Neural cell (in vitro differentiated cells): ENCODE measurements around the gene CHPF. TPM values are rescaled to one million over a fixed set of nuclear protein-coding genes. Genes with fewer than 3 reads are reported as not detected.
A peak's percentile ranks its signal among the peaks of the same experiment; 100 is the strongest.

Experiments used
- H2AFZ ChIP-seq: fragments of 200-600, 300-800 bp; sonication (generic), shearing (Covaris generic); 2 replicates; pipeline ENCODE4 v1.6.0; 2014; ENCODE audit warnings: low read depth, mild to moderate bottlenecking, antibody characterized with exemption, low read length, moderate library complexity
- H3F3A ChIP-seq: fragments of 200-600 bp; shearing (Covaris generic); 2 replicates; pipeline ENCODE4 v1.6.1; 2016; ENCODE audit warnings: mild to moderate bottlenecking, moderate library complexity, mixed read lengths, antibody characterized with exemption, low read length; ENCODE audit not compliant: insufficient read depth, poor library complexity, severe bottlenecking
- H3K27ac ChIP-seq: fragments of 200-600, 300-800 bp; sonication (generic), shearing (Covaris generic); 2 replicates; pipeline ENCODE4 v1.5.1; 2014; ENCODE audit warnings: mild to moderate bottlenecking, low read length, moderate library complexity
- H3K27me3 ChIP-seq: fragments of 300-800, 200-600 bp; sonication (generic), shearing (Covaris generic); 2 replicates; pipeline ENCODE4 v1.6.0; 2014; ENCODE audit warnings: mild to moderate bottlenecking, low read depth, low read length, moderate library complexity; ENCODE audit not compliant: insufficient read depth
- H3K36me3 ChIP-seq: fragments of 300-800, 200-600 bp; sonication (generic), shearing (Covaris generic); 2 replicates; pipeline ENCODE4 v1.5.1; 2014; ENCODE audit warnings: mild to moderate bottlenecking, antibody characterized with exemption, low read length, moderate library complexity; ENCODE audit not compliant: insufficient read depth
- H3K4me2 ChIP-seq: fragments of 300-800, 200-600 bp; sonication (generic), shearing (Covaris generic); 2 replicates; pipeline ENCODE4 v1.6.0; 2014; ENCODE audit warnings: mild to moderate bottlenecking, low read length
- H3K4me3 ChIP-seq: fragments of 300-800, 200-600 bp; sonication (generic), shearing (Covaris generic); 2 replicates; pipeline ENCODE4 v1.5.1; 2014; ENCODE audit warnings: mild to moderate bottlenecking, low read length, moderate library complexity
- H3K79me2 ChIP-seq: fragments of 200-600 bp; shearing (Covaris generic); replicated peaks from 2 replicates; pipeline ENCODE4 v1.6.0; 2014; ENCODE audit warnings: mild to moderate bottlenecking, low read length, moderate library complexity; ENCODE audit not compliant: insufficient read depth
- H3K9ac ChIP-seq: fragments of 300-800, 200-600 bp; sonication (generic), shearing (Covaris generic); 2 replicates; pipeline ENCODE4 v1.6.1; 2016; ENCODE audit warnings: mild to moderate bottlenecking, low read length, mixed read lengths
- H3K9me2 ChIP-seq: fragments of 200-600 bp; shearing (Covaris generic); 2 replicates; pipeline ENCODE4 v1.6.1; 2016; ENCODE audit warnings: mild to moderate bottlenecking, low read length, mixed read lengths; ENCODE audit not compliant: insufficient read depth
- H3K9me3 ChIP-seq: fragments of 200-600, 300-800 bp; sonication (generic), shearing (Covaris generic); 2 replicates; pipeline ENCODE4 v1.6.1; 2016; ENCODE audit warnings: mild to moderate bottlenecking, mixed run types, low read length, moderate library complexity, mixed read lengths
- H4K20me1 ChIP-seq: fragments of 200-600 bp; shearing (Covaris generic); 2 replicates; pipeline ENCODE4 v1.6.1; 2016; ENCODE audit warnings: mild to moderate bottlenecking, mixed run types; ENCODE audit not compliant: insufficient read depth
- EP300 ChIP-seq: fragments of 450-650 bp; conservative IDR thresholded peaks from 2 replicates; pipeline ENCODE4 v1.6.1; 2014; ENCODE audit warnings: antibody characterized with exemption, mild to moderate bottlenecking, moderate library complexity; ENCODE audit not compliant: poor library complexity, severe bottlenecking
- EZH2 ChIP-seq: fragments of 200-600, 300-800 bp; shearing (Covaris generic), sonication (generic); IDR thresholded peaks from 2 replicates; pipeline ENCODE4 v1.6.1; 2014; ENCODE audit warnings: antibody characterized with exemption, low read length, borderline replicate concordance, mild to moderate bottlenecking; ENCODE audit not compliant: insufficient read depth, poor library complexity, severe bottlenecking
- MXI1 ChIP-seq: fragments of 450-650 bp; conservative IDR thresholded peaks from 2 replicates; pipeline ENCODE4 v1.6.1; 2014; ENCODE audit warnings: antibody characterized with exemption, mild to moderate bottlenecking; ENCODE audit not compliant: poor library complexity, severe bottlenecking
- POLR2AphosphoS5 ChIP-seq: IDR thresholded peaks from 2 replicates; pipeline ENCODE4 v1.6.1; 2012
- RAD21 ChIP-seq: fragments of 450-650 bp; conservative IDR thresholded peaks from 2 replicates; pipeline ENCODE4 v1.6.1; 2014; ENCODE audit warnings: antibody characterized with exemption, mild to moderate bottlenecking, moderate library complexity
- SMC3 ChIP-seq: fragments of 450-650 bp; conservative IDR thresholded peaks from 2 replicates; pipeline ENCODE4 v1.6.1; 2014; ENCODE audit warnings: antibody characterized with exemption, mild to moderate bottlenecking, moderate library complexity; ENCODE audit not compliant: poor library complexity
- TAF1 ChIP-seq: IDR thresholded peaks from 2 replicates; pipeline ENCODE4 v1.6.1; 2012; ENCODE audit warnings: low read depth
- polyA plus RNA-seq: library from polyadenylated mRNA; depleted of rRNA; stranded (reverse); fragments of >200 nt; gene quantifications from 2 replicates; pipeline ENCODE4 v1.2.3, GENCODE V29; 2014
- TF ChIP-seq, protein P1 (sequence below): IDR thresholded peaks from 2 replicates; pipeline ENCODE4 v1.6.1; 2012; ENCODE audit warnings: borderline replicate concordance
- TF ChIP-seq, protein P2 (sequence below): fragments of 450-650 bp; IDR thresholded peaks from 2 replicates; pipeline ENCODE4 v1.5.1; 2014; ENCODE audit warnings: antibody characterized with exemption, mild to moderate bottlenecking, moderate library complexity; ENCODE audit not compliant: poor library complexity, severe bottlenecking

The CHPF gene
- polyA plus RNA-seq, 1 donor from 2014 or later: 28.6 TPM

DNA sequence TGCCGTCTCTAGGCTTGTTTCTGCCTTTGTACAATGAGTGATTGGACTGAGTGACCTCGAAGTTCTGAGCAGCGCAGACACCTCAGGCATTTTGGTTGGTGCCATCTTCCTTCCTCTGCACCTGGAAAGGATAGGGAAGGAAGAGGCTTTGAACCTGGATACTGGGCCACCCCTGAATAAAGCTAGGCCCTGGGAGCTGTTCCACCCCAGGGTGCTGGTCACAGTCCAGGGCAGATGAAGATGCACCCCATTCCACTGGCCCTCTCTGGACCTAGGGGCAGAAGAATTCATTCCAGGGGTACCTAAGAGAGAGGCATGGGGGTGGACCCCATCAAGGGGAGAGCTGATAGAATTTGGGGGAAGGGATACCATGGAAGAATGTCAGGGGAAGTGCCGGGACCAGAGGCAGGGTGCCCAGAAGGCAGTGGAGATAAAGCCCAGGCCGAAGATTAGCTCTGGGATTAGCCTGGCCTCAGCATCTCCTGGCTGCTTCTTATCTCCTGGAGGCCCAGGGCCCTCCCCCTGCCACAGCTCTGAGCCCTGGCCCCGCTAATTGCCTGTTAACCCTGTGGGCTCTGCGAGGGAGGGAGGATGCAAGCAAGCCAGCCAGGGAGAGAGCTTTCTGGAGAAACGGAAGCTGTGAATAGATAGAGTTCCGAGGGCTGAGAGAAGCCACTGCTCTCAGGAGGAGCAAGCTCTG is 17.9 kb downstream of the CHPF start:
- H3K27ac ChIP-seq: no peak overlapping the region
- H3K79me2 ChIP-seq: no peaks in the 10 kb centered on the region
- H3K27me3 ChIP-seq: peaks cover 7% of the 10 kb centered on the region
- no peaks in the 10 kb centered on the region for H3F3A ChIP-seq
- H3K9ac ChIP-seq: peak overlapping the region; percentile 22
- no peak overlapping the region for H2AFZ ChIP-seq
- TF ChIP-seq SMC3: no peak
- no peak for TF ChIP-seq EZH2
- TF ChIP-seq POLR2AphosphoS5: no peak
- no peak for TF ChIP-seq EP300
- TF ChIP-seq, protein P1, sequence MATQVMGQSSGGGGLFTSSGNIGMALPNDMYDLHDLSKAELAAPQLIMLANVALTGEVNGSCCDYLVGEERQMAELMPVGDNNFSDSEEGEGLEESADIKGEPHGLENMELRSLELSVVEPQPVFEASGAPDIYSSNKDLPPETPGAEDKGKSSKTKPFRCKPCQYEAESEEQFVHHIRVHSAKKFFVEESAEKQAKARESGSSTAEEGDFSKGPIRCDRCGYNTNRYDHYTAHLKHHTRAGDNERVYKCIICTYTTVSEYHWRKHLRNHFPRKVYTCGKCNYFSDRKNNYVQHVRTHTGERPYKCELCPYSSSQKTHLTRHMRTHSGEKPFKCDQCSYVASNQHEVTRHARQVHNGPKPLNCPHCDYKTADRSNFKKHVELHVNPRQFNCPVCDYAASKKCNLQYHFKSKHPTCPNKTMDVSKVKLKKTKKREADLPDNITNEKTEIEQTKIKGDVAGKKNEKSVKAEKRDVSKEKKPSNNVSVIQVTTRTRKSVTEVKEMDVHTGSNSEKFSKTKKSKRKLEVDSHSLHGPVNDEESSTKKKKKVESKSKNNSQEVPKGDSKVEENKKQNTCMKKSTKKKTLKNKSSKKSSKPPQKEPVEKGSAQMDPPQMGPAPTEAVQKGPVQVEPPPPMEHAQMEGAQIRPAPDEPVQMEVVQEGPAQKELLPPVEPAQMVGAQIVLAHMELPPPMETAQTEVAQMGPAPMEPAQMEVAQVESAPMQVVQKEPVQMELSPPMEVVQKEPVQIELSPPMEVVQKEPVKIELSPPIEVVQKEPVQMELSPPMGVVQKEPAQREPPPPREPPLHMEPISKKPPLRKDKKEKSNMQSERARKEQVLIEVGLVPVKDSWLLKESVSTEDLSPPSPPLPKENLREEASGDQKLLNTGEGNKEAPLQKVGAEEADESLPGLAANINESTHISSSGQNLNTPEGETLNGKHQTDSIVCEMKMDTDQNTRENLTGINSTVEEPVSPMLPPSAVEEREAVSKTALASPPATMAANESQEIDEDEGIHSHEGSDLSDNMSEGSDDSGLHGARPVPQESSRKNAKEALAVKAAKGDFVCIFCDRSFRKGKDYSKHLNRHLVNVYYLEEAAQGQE: no peak
- TF ChIP-seq, protein P2, sequence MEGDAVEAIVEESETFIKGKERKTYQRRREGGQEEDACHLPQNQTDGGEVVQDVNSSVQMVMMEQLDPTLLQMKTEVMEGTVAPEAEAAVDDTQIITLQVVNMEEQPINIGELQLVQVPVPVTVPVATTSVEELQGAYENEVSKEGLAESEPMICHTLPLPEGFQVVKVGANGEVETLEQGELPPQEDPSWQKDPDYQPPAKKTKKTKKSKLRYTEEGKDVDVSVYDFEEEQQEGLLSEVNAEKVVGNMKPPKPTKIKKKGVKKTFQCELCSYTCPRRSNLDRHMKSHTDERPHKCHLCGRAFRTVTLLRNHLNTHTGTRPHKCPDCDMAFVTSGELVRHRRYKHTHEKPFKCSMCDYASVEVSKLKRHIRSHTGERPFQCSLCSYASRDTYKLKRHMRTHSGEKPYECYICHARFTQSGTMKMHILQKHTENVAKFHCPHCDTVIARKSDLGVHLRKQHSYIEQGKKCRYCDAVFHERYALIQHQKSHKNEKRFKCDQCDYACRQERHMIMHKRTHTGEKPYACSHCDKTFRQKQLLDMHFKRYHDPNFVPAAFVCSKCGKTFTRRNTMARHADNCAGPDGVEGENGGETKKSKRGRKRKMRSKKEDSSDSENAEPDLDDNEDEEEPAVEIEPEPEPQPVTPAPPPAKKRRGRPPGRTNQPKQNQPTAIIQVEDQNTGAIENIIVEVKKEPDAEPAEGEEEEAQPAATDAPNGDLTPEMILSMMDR: no peak
- TF ChIP-seq MXI1: no peak
- no peak for TF ChIP-seq RAD21
- no peak for TF ChIP-seq TAF1
- no peaks in the 10 kb centered on the region for H4K20me1 ChIP-seq
- no peak overlapping the region for H3K4me2 ChIP-seq
- no peaks in the 10 kb centered on the region for H3K9me2 ChIP-seq
- no peaks in the 10 kb centered on the region for H3K36me3 ChIP-seq
- H3K9me3 ChIP-seq: no peaks in the 10 kb centered on the region
- peak overlapping the region; percentile 6 for H3K4me3 ChIP-seq

DNA sequence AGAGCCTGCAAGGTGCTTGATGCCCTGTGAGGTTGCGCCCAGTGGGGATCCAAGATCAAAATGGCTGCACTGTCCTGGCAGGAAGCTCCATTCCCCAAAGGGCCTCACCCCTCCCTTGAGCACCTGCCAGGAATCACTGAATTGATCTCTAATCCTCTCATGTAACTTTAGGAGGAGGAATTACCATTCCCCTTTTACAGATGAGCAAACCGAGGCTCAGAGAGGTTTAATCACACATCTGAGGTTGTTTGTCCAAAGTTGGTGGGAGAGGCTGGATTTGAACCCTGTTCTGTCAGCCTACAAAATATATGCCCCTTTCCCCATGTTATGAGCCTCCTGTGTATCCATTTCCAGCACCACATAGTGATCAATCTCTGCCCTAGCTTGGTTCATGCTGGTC is 18.8 kb downstream of the CHPF start:
- Histone ChIP-seq H3K4me3 (no peak overlapping the region), H3K4me2 (no peak overlapping the region), H3K9me3 (no peaks in the 10 kb centered on the region), H3K9ac (no peak overlapping the region), H3K9me2 (no peaks in the 10 kb centered on the region), H3F3A (no peaks in the 10 kb centered on the region), H4K20me1 (no peaks in the 10 kb centered on the region), H3K27ac (no peak overlapping the region), H3K27me3 (peaks cover 7% of the 10 kb centered on the region), H2AFZ (no peak overlapping the region), H3K36me3 (no peaks in the 10 kb centered on the region), H3K79me2 (no peaks in the 10 kb centered on the region)
- TF ChIP-seq SMC3: no peak
- TF ChIP-seq, protein P2: no peak
